Keratinocyte (primary cell): ENCODE results near the gene AKT1. TPM values are rescaled to one million over a fixed set of nuclear protein-coding genes. Genes with fewer than 3 reads are reported as not detected.
A peak's percentile ranks its signal among the peaks of the same experiment; 100 is the strongest.

Experiments
- DNase-seq: peaks from one replicate; pipeline ENCODE4 v3.0.0-alpha.2; 2011; ENCODE audit warnings: low read depth, missing footprints, low spot score
- FAIRE-seq: peaks from 2 replicates; lab custom pipeline; 2011; peaks lifted over from hg19 to GRCh38; lab: Jason Lieb, UNC
- H2AFZ ChIP-seq: 2 replicates; pipeline ENCODE4 v1.6.0; 2012; ENCODE audit warnings: low read length, control low read depth, inconsistent platforms; ENCODE audit not compliant: control insufficient read depth
- H3K27ac ChIP-seq: 2 replicates; pipeline ENCODE4 v1.5.1; 2011; ENCODE audit warnings: low read length; ENCODE audit not compliant: control insufficient read depth, insufficient read depth
- H3K27me3 ChIP-seq: 3 replicates; pipeline ENCODE4 v1.6.0; 2011; ENCODE audit warnings: low read length; ENCODE audit not compliant: control insufficient read depth, insufficient read depth; ENCODE audit errors: extremely low read depth
- H3K36me3 ChIP-seq, 2 experiments: 2 replicates in 1 of 2; 3 replicates in 1 of 2; pipeline ENCODE4 v1.5.1; 2011; ENCODE audit warnings: low read length in 2 of 2, mild to moderate bottlenecking in 1 of 2; ENCODE audit not compliant: control insufficient read depth in 2 of 2, insufficient read depth in 2 of 2; ENCODE audit errors: extremely low read depth in 1 of 2
- H3K4me1 ChIP-seq: 3 replicates; pipeline ENCODE4 v1.5.1; 2011; ENCODE audit warnings: low read length; ENCODE audit not compliant: control insufficient read depth, insufficient read depth; ENCODE audit errors: extremely low read depth
- H3K4me2 ChIP-seq: 3 replicates; pipeline ENCODE4 v1.6.0; 2011; ENCODE audit warnings: low read depth, low read length; ENCODE audit not compliant: control insufficient read depth, insufficient read depth; ENCODE audit errors: extremely low read depth
- H3K4me3 ChIP-seq, 3 experiments: fragments of 200-600 bp in 1 of 3; sonication (generic) in 1 of 3; 2 replicates in 2 of 3; 3 replicates in 1 of 3; pipeline ENCODE4 v1.5.1; 2011 to 2016; ENCODE audit warnings: low read length in 3 of 3, mild to moderate bottlenecking in 3 of 3, control low read depth in 2 of 3, inconsistent platforms in 1 of 3, low read depth in 1 of 3, mixed read lengths in 1 of 3, mixed run types in 1 of 3, moderate library complexity in 1 of 3; ENCODE audit not compliant: control insufficient read depth in 2 of 3, insufficient read depth in 2 of 3; ENCODE audit errors: extremely low read depth in 1 of 3
- H3K79me2 ChIP-seq: 2 replicates; pipeline ENCODE4 v1.6.0; 2012; ENCODE audit warnings: low read length; ENCODE audit not compliant: control insufficient read depth, insufficient read depth
- H3K9ac ChIP-seq: 3 replicates; pipeline ENCODE4 v1.6.0; 2011; ENCODE audit warnings: low read length; ENCODE audit not compliant: control insufficient read depth, insufficient read depth; ENCODE audit errors: extremely low read depth
- H3K9me1 ChIP-seq: 3 replicates; pipeline ENCODE4 v1.6.0; 2011; ENCODE audit warnings: low read length; ENCODE audit not compliant: control insufficient read depth, insufficient read depth; ENCODE audit errors: extremely low read depth
- H3K9me3 ChIP-seq: 2 replicates; pipeline ENCODE4 v1.5.1; 2012; ENCODE audit warnings: low read depth, low read length; ENCODE audit not compliant: control insufficient read depth
- H4K20me1 ChIP-seq: 3 replicates; pipeline ENCODE4 v1.6.0; 2011; ENCODE audit warnings: low read length; ENCODE audit not compliant: control insufficient read depth, insufficient read depth; ENCODE audit errors: extremely low read depth
- CTCF ChIP-seq, 3 experiments: IDR thresholded peaks in 1 of 3; conservative IDR thresholded peaks in 1 of 3; optimal IDR thresholded peaks in 1 of 3; 2 replicates in 2 of 3; 3 replicates in 1 of 3; pipeline versions ENCODE3 to v1.5.1; 2011; ENCODE audit warnings: low read length in 3 of 3, mild to moderate bottlenecking in 3 of 3, moderate library complexity in 2 of 3, control low read depth in 1 of 3, inconsistent platforms in 1 of 3; ENCODE audit not compliant: insufficient read depth in 2 of 3; ENCODE audit errors: extremely low read depth in 1 of 3
- EZH2 ChIP-seq: IDR thresholded peaks from one replicate; pipeline ENCODE4 v1.6.1; 2012; ENCODE audit warnings: inconsistent platforms, mild to moderate bottlenecking, low read length, moderate library complexity
- dilution Hi-C: fragments of 300-500 bp; cut with MboI; formaldehyde crosslinking; loops from one replicate; pipeline ENCODE4 v1.7.0; 2020; ENCODE audit warnings: low sequenced_read_pairs; ENCODE audit not compliant: extremely low pct_ligation_motif_present
- polyA plus RNA-seq, 5 experiments: library from polyadenylated mRNA; depleted of rRNA in 3 of 5; stranded (reverse) in 3 of 5; stranded (forward) in 1 of 5; unstranded in 1 of 5; fragments of >200 nt; gene quantifications; 1 replicate in 1 of 5; 2 replicates in 3 of 5; 3 replicates in 1 of 5; pipeline versions ENCODE4 v1.2.1 to v1.2.3, GENCODE V29; 2011 to 2012; ENCODE audit warnings: missing spikeins in 2 of 5, low read depth in 1 of 5, low replicate concordance in 1 of 5

Gene AKT1
- polyA plus RNA-seq, 1 donor (not counting 4 experiments of a cell fraction or from before 2014, with no cell fraction given) = 82.3 TPM

GRCh38 chr14:104830781-104831180, 35.2 kb upstream of the AKT1 start:
- Histone ChIP-seq H3K27me3 (no peaks in the 10 kb centered on the region), H3K9me1 (no peaks in the 10 kb centered on the region), H3K4me1 (peaks cover 10% of the 10 kb centered on the region), H2AFZ (no peak overlapping the region), H4K20me1 (no peaks in the 10 kb centered on the region), H3K4me2 (no peak overlapping the region), H3K36me3 (no peaks in the 10 kb centered on the region), H3K27ac (no peak overlapping the region), H3K9ac (no peak overlapping the region), H3K9me3 (no peaks in the 10 kb centered on the region), H3K79me2 (no peaks in the 10 kb centered on the region), H3K4me3 (no peak overlapping the region)
- no peak for DNase-seq
- TF ChIP-seq EZH2 = no peak
- TF ChIP-seq CTCF (optimal IDR thresholded peaks at IDR 0.05 in 1 of 3, IDR thresholded peaks at IDR 0.05 in 1 of 3, conservative IDR thresholded peaks at IDR 0.05 in 1 of 3; ENCODE audit: extremely low read depth in 1 of 3, insufficient read depth in 2 of 3, low read length in 3 of 3) = no peak
- dilution Hi-C loops = no loop called here
- FAIRE-seq = no peak

- FAIRE-seq = no peak
- peak overlapping the region; percentile 33 for H3K9ac ChIP-seq
- H2AFZ ChIP-seq = peak overlapping the region; percentile 91
- H3K27ac ChIP-seq = no peak overlapping the region
- peak overlapping the region; percentile 75 for H3K4me2 ChIP-seq
- no peaks in the 10 kb centered on the region for H3K27me3 ChIP-seq
- peaks cover 13% of the 10 kb centered on the region for H3K4me1 ChIP-seq
- DNase-seq = no peak
- H3K36me3 ChIP-seq = no peaks in the 10 kb centered on the region
- dilution Hi-C loops = loop anchor here (10.0 kb wide), 1 partner anchor 73 kb away; the partner anchor contains the start of gene SIVA1
- no peak for TF ChIP-seq EZH2
- TF ChIP-seq CTCF (optimal IDR thresholded peaks at IDR 0.05 in 1 of 3, IDR thresholded peaks at IDR 0.05 in 1 of 3, conservative IDR thresholded peaks at IDR 0.05 in 1 of 3; ENCODE audit: extremely low read depth in 1 of 3, insufficient read depth in 2 of 3, low read length in 3 of 3) = peak; percentile 24 to 71 (median 53)
- H3K79me2 ChIP-seq = no peaks in the 10 kb centered on the region
- no peaks in the 10 kb centered on the region for H3K9me1 ChIP-seq
- peak overlapping the region; percentile 41 to 76 (median 61) for H3K4me3 ChIP-seq
- H3K9me3 ChIP-seq = no peaks in the 10 kb centered on the region
- no peaks in the 10 kb centered on the region for H4K20me1 ChIP-seq
Measured at GRCh38 chr14:104827177-104828055, 31.9 kb upstream of the AKT1 start.
